Esophagus squamous epithelium (tissue), 5 donors: ENCODE measurements around the gene SCAMP3. TPM values are rescaled to one million over a fixed set of nuclear protein-coding genes. Genes with fewer than 3 reads are reported as not detected.
"Not testable (repeated sequence)": the region's sequence is repeated elsewhere in the genome, so short reads cannot be mapped to it uniquely, and the experiment has no call there.

Experiments used
- DNase-seq: peaks from one replicate; lab custom pipeline; 2025; lab: John Stamatoyannopoulos, UW
- H3K27ac ChIP-seq, 4 donors: fragments of 200-600 bp; sonication (generic); one replicate each; pipeline ENCODE4 v1.5.1; 2016 to 2019; ENCODE audit warnings: mild to moderate bottlenecking in 1 of 4
- H3K27me3 ChIP-seq, 4 donors: fragments of 200-600 bp; sonication (generic); 1 replicate in 3 of 4; 2 replicates in 1 of 4; pipeline versions ENCODE4 v1.5.1 to v1.6.0; 2017 to 2021; ENCODE audit warnings: antibody characterized with exemption in 1 of 4
- H3K36me3 ChIP-seq, 3 donors: fragments of 200-600 bp; sonication (generic); one replicate each; pipeline ENCODE4 v1.5.1; 2016 to 2019
- H3K4me1 ChIP-seq, 3 donors: fragments of 200-600 bp; sonication (generic); one replicate each; pipeline ENCODE4 v1.5.1; 2017 to 2019
- H3K4me3 ChIP-seq, 4 donors: fragments of 200-600 bp; sonication (generic); 1 replicate in 3 of 4; 2 replicates in 1 of 4; pipeline ENCODE4 v1.5.1; 2016 to 2019; ENCODE audit warnings: mild to moderate bottlenecking in 2 of 4, moderate library complexity in 1 of 4
- H3K9me3 ChIP-seq, 3 donors: fragments of 200-600 bp; sonication (generic); one replicate each; pipeline ENCODE4 v1.5.1; 2016 to 2019
- POLR2A ChIP-seq, 4 donors: fragments of 450-650 bp; IDR thresholded peaks; one replicate each; pipeline ENCODE4 v1.6.1; 2017; ENCODE audit warnings: antibody characterized with exemption in 4 of 4, mild to moderate bottlenecking in 4 of 4, moderate library complexity in 3 of 4
- WGBS, 2 donors: methylation state at CpG; one replicate each; pipeline ENCODE4 v1.1.5; 2018; 5-methylcytosine and 5-hydroxymethylcytosine counted together
- intact Hi-C: fragments of 100-400 bp; cut with DNase I; formaldehyde crosslinking; loops from one replicate; pipeline ENCODE4 v1.15.0; 2022
- total RNA-seq, 4 donors: library from RNA; depleted of rRNA; stranded (reverse); fragments of >200 nt; gene quantifications; one replicate each; pipeline ENCODE4 v1.1.0, GENCODE V29; 2016
- TF ChIP-seq, protein P1 (sequence below), 6 experiments: fragments of 450-650 bp in 4 of 6; fragments of 200-600 bp in 2 of 6; sonication (generic) in 2 of 6; IDR thresholded peaks; one replicate each; pipeline ENCODE4 v1.5.1; 2016 to 2019; ENCODE audit warnings: antibody characterized with exemption in 6 of 6, mild to moderate bottlenecking in 4 of 6, moderate library complexity in 4 of 6
- donor health status: DM: yes; HTN: yes; CAD: no.

Gene SCAMP3
- total RNA-seq, 4 donors from 2014 or later, result 56.8 to 72.2 (median 60.1) TPM

DNA sequence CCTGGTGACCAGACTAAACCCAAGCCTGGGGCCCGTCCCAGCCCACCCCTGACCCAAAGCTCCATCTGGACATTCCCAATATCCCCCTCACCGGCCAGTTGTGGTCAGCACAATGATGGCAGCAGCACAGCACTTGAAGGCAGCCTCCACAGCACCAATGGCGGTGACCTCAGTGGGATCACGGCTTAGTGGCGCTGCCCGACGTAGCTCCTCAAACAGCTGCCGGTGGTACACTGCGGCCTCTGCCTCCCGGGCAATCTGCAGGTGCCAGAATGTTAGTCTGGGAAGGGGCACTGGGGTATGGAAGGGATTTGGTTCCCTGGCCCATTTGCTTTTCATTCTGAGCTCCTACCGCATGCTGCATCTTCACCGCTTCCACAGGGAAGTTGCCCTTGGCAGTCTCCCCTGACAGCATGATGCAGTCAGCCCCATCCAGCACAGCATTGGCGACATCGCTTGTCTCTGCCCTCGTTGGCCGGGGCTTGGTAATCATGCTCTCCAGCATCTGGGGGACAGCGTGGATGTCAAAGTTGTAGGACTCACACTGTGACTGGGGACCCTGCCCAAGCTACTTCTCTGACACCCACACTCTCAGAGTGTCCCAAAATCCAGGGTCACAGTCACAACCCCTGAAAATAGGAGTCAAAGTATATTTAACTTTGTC is 31.1 kb upstream of the SCAMP3 start:
- Histone ChIP-seq H3K27me3 (peaks cover 5 to 50% (median 5%) of the 10 kb centered on the region in 4 donors), H3K36me3 (peaks cover 0 to under 1% (median 0%) of the 10 kb centered on the region in 3 donors), H3K4me3 (no peak overlapping the region), H3K4me1 (peaks cover 7 to 17% (median 11%) of the 10 kb centered on the region in 3 donors), H3K27ac (no peak overlapping the region), H3K9me3 (no peaks in the 10 kb centered on the region)
- no peak for TF ChIP-seq POLR2A (IDR thresholded peaks at IDR 0.05)
- TF ChIP-seq, protein P1, sequence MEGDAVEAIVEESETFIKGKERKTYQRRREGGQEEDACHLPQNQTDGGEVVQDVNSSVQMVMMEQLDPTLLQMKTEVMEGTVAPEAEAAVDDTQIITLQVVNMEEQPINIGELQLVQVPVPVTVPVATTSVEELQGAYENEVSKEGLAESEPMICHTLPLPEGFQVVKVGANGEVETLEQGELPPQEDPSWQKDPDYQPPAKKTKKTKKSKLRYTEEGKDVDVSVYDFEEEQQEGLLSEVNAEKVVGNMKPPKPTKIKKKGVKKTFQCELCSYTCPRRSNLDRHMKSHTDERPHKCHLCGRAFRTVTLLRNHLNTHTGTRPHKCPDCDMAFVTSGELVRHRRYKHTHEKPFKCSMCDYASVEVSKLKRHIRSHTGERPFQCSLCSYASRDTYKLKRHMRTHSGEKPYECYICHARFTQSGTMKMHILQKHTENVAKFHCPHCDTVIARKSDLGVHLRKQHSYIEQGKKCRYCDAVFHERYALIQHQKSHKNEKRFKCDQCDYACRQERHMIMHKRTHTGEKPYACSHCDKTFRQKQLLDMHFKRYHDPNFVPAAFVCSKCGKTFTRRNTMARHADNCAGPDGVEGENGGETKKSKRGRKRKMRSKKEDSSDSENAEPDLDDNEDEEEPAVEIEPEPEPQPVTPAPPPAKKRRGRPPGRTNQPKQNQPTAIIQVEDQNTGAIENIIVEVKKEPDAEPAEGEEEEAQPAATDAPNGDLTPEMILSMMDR (IDR thresholded peaks at IDR 0.05), result no peak
- intact Hi-C loops, result no loop called here
- no peak for DNase-seq
- WGBS, 2 donors, result 80 to 85% methylated on average over 1 to 11 of the region's 17 CpGs

DNA sequence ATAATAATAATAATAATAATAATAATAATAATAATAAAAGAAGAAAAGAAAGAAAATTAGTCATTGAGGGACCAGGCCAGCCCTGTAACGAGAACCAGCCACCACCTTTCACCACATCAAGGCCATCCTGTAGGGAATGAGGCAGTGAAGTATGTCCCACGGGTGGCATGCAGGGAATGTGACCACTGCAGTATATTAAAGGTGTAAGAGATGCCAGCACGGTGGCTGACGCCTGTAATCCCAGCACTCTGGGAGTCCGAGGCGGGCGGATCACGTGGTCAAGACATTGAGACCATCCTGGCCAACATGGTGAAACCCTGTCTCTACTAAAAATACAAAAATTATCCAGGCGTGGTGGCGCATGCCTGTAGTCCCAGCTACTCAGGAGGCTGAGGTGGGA is 28.8 kb upstream of the SCAMP3 start:
- H3K36me3 ChIP-seq, H3K4me3 ChIP-seq, H3K27ac ChIP-seq, intact Hi-C loops, DNase-seq, H3K9me3 ChIP-seq: not testable (repeated sequence)
- H3K27me3 ChIP-seq, result peaks cover 4 to 33% (median 5%) of the 10 kb centered on the region in 4 donors
- peaks cover 7 to 15% (median 11%) of the 10 kb centered on the region in 3 donors for H3K4me1 ChIP-seq
- 81 to 86% methylated on average over 8 to 10 of the region's 10 CpGs for WGBS, 2 donors

GRCh38 chr1:155287987-155288543 is 25.9 kb upstream of the SCAMP3 start:
- Histone ChIP-seq H3K27ac (no peak overlapping the region), H3K27me3 (peaks cover 0 to 4% (median 0%) of the 10 kb centered on the region in 4 donors), H3K36me3 (peaks cover 0 to 35% (median 0%) of the 10 kb centered on the region in 3 donors), H3K4me3 (no peak overlapping the region), H3K9me3 (no peaks in the 10 kb centered on the region), H3K4me1 (no peaks in the 10 kb centered on the region)
- WGBS, 2 donors, result 97% methylated on average over 5 of the region's 21 CpGs; no CpG with 5 or more reads in 1 of the 2 donors
- TF ChIP-seq, protein P1 (IDR thresholded peaks at IDR 0.05), result no peak
- no peak for TF ChIP-seq POLR2A (IDR thresholded peaks at IDR 0.05)
- intact Hi-C loops, result no loop called here
- no peak for DNase-seq

DNA sequence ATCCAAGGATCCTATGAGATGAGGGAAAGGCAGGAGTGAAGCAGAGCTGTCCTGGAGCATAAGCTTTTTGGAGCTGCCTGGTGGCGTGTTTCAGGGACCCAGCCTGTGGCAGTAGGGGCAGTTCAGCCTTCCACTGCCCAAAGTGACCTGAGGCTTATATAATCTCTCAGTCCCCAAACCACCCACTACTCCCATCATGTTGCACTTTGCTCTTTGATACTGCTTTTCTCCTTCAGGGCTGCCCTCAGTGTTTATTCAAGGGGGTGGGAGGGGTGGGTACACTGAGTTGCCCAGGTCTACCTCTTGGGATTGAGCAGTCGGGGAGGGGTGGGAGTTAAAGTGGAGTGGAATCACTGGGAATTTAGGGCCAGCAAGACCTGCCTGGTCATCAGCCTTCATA is 24.4 kb upstream of the SCAMP3 start:
- Histone ChIP-seq H3K36me3 (peaks cover 0 to 43% (median 0%) of the 10 kb centered on the region in 3 donors), H3K27ac (no peak overlapping the region), H3K4me1 (no peaks in the 10 kb centered on the region), H3K27me3 (no peaks in the 10 kb centered on the region), H3K4me3 (no peak overlapping the region), H3K9me3 (no peaks in the 10 kb centered on the region)
- no peak for DNase-seq
- 83% methylated on average over 2 of the region's 2 CpGs; no CpG with 5 or more reads in 1 of the 2 donors for WGBS, 2 donors
- TF ChIP-seq, protein P1 (IDR thresholded peaks at IDR 0.05), result no peak
- no peak for TF ChIP-seq POLR2A (IDR thresholded peaks at IDR 0.05)
- intact Hi-C loops, result no loop called here

- no peaks in the 10 kb centered on the region for H3K27me3 ChIP-seq
- 80% methylated on average over 3 of the region's 18 CpGs; no CpG with 5 or more reads in 1 of the 2 donors for WGBS, 2 donors
- no peak overlapping the region for H3K4me3 ChIP-seq
- H3K4me1 ChIP-seq, result no peaks in the 10 kb centered on the region
- no peak for TF ChIP-seq POLR2A (IDR thresholded peaks at IDR 0.05)
- TF ChIP-seq, protein P1 (IDR thresholded peaks at IDR 0.05), result no peak
- H3K9me3 ChIP-seq, result no peaks in the 10 kb centered on the region
- DNase-seq, result no peak
- intact Hi-C loops, result no loop called here
- H3K27ac ChIP-seq, result no peak overlapping the region
- H3K36me3 ChIP-seq, result peaks cover 0 to 43% (median 0%) of the 10 kb centered on the region in 3 donors
Observed at GRCh38 chr1:155285631-155286044, 23.5 kb upstream of the SCAMP3 start.
